Ecto neural progenitor cell (in vitro differentiated cells): ENCODE data around the gene PKP4.
"Not testable (repeated sequence)": the region's sequence is repeated elsewhere in the genome, so short reads cannot be mapped to it uniquely, and the experiment has no call there.

Experiments used
- DNase-seq: peaks from one replicate; pipeline ENCODE4 v3.0.0-alpha.2; 2018; ENCODE audit warnings: low spot score

PKP4 gene

DNA sequence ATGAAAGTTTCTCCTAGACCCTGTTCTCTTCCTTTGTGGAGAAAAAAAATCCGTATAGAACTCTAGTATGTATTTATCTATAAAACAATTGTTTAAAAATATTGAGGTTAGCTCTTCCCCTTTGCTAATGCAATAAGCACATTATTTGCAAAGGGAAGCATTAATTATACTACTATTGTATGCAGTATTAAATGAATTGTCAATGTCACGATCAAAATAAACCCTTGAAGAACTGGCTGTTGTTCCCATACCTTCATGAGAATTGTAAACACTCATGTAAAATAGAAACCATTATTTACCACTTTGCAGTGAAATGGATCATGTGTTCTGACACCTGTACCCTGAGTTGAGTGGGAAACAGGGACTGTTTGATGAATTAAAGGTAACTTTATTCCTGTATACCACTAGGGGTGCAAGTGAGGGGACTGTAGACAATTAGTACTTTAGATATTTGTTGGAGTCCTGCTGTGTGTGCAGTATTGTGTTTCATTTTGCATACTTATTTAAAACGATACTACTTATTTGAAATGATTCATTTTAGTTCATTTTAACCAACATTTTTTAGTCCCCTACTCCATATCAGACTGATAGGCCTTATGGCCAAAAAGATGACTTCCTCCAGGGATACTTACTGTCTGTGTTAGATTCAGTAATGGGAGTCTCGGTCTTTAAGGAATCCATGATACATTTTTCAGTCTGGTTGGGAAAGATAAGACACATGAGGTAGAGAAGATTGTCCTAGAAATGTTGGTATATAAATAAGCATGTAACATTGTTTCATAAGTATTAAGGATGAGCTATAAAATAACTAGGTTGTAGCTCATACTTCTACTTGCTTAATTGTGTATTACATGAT, 7.9 kb downstream of the PKP4 start:
- no peak for DNase-seq

DNA sequence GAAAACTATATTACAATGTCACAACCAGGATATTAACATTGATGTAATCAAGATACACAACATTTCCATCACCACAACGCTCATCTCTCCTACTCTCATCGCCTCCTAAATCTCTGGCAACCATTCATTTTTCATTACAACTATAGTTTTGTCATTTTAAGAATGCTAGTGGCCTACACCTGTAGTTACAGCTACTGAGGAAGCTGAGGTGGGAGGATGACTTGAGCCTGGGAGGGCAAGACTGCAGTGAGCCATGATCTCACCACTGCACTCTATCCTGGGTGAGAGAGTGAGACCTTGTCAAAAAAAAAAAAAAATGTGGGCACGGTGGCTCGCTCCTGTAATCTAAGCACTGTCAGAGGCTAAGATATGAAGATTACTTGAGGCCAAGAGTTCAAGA, 10.5 kb downstream of the PKP4 start:
- DNase-seq, result no peak

DNA sequence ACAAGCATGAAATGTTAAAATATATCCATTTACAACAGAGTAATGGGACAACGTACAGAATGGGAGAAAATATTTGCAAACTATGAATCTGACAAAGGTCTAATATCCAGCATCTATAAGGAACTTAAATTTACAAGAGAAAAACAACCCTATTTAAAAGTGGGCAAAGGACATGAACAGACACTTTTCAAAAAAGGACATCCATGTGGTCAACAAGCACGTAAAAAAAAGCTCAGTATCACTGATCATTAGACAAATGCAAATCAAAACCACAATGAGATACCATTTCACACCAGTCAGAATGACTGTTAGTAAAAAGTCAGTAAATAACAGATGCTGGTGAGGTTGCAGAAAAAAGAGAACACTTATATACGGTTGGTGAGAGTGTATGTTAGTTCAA, 16.1 kb downstream of the PKP4 start:
- DNase-seq, result not testable (repeated sequence)

DNA sequence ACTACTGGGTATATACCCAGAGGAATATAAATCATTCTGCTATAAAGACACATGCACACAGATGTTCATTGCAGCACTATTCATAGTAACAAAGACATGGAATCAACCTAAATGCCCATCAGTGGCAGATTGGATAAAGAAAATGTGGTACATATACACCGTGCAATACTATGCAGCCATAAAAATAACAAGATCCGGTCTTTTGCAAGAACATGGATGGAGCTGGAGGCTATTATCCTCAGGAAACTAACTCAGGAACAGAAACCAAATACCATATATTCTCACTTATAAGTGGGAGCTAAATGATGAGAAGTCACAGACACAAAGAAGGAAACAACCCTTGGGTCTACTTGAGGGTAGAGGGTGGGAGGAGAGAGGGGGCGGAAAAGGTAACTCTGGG, 16.5 kb downstream of the PKP4 start:
- not testable (repeated sequence) for DNase-seq

DNA sequence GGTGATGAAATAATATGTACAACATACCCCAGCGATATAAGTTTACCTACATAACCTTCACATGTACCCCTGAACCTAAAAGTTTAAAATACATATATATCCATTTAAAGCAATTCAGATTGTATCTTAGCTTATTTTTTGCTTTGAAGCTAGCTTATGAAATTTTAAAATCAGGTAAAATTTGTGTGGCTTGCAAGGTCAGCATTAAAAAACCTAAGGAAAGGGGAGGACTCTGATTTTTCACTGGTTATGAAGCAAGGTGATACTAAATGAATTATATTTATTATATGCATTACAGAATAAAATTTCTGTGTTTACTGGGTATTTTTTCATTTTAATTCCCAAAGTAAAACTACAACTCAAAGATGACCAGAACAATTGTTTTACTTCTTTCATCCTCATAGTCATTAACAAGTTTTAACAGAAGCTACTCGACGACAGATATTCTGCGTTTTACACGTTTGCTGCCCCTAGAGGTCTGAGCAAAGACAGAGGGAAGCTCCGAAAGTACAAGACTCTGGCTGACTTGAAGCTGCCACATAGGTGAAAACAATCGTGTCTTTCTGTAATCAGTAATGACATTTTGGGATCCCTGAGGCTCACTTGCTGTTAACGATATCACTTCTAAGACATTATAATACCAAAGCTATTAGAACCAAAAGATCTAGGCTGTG, 17.1 kb downstream of the PKP4 start:
- DNase-seq, result no peak

DNA sequence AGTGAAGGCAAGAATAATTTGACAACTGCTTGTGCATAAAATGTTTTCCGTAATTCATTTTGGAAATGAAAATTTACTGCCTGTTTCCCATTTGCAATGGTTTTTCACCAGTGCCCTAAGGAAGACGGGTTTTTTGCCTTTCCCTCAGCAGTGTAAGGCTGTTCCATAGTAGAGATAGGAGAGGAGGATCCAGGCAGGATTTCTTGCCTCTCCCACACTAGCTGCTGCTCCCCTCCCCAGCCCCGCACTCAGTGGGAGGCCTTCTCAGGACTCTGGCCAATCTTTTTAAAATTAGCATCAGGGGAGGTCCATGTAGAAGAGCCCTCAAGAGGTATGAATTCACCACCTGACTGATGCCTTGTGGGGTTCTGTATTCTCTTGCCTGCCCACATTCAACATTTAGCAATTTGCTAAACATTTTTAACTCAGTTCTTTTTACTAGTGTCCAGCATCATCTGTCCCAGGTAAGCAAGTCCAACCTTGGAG, 17.8 kb downstream of the PKP4 start:
- not testable (repeated sequence) for DNase-seq

DNA sequence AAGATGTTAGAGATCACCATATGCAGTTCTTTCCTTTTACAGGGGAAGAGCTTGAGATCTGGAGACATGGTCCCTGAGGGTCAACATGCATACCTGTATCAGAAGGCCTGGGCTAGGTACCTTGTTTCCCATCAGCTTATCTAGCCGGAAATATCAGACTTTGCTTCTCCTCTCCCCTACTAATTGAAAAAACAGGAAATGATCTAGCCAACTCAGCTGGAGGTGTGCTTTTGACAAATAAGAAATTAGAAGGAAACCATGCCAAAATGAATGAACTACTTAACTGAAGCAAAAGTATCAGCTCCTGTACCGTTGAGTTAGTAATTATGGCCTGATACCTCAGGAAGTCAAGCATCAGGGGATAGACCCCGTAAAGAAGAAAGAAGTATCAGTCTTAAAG, 20.4 kb downstream of the PKP4 start:
- no peak for DNase-seq

DNA sequence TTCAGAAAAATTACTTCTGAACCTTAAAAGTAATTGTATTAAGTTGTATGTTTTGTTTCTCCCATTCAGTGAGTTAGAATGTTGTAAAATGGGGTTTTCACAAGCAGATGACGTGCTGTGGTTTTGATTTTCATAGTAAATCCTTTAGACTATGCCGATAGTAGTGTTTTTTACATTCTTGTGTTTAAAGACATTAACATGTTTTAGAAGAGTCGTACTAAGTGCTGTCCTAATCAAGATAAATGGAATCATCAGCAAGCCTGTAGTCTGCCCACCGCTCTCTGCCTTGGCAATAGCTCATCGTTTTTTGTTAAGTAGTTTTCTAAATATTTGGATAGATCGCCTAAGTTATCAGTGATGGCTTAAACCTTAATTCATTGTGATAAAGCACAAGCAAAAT, 21.5 kb downstream of the PKP4 start:
- no peak for DNase-seq

DNA sequence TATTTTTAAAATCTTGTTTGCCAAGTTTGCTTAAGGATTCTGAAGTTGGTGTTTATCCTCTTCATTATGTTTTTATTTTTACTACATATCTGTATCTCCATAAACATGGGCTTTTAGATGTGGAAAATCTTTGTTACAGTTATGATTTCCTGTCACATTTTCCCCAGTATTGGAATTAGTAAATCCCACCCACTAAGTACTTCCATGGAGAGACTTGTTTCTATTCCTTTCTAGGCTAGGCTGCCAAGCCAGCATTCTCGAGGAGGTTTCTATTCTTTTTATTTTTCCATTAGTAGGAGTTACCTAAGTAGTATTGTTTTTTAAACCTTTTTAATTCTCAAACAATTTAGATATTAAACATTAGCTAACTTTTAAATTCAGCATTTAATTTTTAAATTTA, 22.1 kb downstream of the PKP4 start:
- no peak for DNase-seq

DNA sequence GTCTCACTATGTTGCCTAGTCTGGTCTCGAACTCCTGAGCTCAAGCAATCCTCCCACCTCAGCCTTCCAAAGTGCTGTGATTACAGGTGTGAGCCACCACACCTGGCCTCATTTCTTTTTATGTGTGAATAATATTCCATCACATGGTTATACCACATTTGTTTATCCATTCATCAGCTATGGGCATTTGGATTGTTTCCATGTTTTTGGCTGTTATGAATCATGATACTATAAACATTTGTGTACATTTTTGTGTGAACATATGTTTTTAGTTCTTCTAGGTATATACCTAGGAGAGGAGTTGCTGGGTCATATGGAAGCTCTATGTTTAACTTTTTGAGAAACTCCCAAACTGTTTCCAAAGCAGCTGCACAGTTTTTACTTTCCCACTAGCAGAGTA, 24.4 kb downstream of the PKP4 start:
- DNase-seq, result no peak

DNA sequence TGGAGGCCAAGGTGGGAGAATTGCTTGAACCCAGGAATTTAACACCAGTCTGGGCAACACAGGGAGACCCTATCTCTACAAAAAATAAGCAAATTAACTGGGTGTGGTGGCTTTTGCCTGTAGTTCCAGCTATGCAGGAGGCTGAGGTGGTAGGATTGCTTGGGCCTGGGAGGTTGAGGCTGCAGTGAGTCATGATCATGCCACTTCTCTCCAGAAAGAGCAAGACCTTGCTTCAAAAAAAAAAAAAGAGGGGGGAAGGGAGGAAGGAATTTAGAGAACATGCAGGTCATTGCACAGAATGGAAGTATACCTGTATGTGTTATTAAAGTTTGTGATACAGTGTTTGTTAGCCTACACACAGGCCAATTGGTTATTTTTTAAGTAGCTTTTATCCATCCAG, 25.8 kb downstream of the PKP4 start:
- no peak for DNase-seq

DNA sequence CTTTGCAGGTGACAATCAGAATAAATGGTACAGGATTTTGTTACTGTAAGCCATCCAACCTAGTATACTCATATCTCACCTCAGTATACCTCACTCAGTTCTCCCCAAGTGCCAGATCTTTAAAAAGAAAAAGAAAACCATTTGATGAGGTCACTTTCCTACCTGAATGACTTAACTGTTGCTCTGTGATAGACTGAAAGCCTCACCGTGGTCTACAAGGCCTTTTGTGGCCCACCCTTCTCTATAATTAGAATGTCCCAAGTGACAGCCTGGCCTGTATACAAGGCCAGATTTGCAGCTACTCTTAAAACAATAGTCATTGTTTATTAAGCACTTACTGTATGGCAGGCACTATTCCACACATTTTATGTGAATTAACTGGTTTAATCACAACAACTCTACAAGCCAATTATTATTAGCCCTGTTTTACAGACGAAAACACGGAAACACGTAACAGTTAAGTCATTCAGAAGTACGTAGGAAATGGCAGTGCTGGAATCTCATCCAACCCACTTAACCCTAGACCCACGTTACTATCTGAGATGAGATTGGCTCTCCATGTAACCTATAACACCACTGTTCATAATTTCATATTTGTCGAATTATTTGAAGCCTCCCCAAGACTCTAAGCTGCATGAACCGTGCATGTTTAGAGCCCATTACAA, 28.3 kb downstream of the PKP4 start:
- no peak for DNase-seq

DNA sequence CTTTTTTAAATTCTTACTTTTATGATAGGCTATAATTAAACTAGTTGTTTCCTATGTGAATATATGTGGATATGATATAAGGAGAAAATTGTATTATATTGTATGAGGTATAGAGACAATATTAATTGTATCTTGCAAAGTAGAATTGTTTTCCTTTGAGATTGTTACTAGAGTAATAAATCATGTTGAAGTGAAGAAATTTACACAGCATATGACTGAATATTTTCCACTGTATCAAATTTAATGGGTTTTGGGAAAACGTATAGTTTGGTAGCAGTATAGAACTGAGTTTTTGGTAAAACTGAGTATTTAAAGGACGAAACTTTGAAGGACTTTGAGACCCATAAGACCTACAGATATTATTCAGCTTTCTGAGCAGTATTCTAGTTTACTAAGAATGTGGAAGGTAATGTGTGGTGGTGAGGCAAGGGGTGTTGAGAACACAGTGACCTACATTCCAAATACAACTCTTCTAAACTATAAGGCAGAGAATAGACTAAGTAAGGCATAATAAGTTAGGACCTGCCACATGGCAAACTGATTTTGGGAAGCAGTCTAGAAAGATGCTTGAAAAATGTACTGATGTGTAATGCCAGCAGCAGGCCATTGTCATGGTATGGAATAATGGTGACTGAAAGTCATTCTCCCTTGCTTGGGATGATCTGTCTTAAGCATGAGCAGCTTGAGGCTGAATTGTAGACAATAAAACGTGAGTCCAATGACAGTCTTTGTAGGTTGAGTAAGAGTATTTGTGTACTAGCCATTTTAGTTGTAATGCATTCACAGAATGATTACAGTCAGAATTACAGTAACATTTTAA, 29.6 kb downstream of the PKP4 start:
- no peak for DNase-seq

DNA sequence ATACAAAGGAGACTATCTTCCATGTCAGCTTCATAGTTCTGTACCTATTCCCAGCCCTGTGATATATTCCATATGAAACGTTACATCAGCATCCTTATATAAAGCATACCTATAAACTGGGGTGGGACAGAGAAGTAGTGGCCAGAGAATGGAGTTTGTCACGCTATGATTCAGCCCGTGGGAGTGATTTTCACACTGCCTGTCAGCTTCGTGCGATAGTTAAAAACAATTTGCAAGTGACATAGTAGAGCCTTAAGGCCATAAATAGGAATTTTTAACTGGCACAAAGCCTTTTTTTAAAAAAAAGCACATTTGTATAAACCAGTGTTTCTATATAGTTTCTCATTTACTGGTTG, 30.2 kb downstream of the PKP4 start:
- DNase-seq, result no peak

DNA sequence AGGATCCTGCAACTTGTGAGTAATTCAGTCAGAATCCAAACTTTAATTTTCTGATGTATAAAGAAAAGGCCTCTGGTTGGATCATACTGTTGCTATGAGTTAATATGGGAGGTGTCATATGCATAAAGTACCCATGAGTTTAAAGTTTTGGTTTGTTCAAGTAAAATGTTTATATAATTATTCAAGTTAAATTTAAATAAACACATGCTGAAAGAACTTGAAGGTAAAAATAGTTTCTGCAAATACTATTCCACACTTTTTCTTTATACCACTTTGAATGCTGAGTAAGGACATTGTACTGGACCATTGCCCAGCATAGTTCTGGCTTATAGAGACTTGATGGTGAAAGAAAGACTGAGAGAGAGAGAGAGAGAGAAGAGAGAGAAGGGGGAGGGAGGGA, 30.7 kb downstream of the PKP4 start:
- DNase-seq, result no peak

DNA sequence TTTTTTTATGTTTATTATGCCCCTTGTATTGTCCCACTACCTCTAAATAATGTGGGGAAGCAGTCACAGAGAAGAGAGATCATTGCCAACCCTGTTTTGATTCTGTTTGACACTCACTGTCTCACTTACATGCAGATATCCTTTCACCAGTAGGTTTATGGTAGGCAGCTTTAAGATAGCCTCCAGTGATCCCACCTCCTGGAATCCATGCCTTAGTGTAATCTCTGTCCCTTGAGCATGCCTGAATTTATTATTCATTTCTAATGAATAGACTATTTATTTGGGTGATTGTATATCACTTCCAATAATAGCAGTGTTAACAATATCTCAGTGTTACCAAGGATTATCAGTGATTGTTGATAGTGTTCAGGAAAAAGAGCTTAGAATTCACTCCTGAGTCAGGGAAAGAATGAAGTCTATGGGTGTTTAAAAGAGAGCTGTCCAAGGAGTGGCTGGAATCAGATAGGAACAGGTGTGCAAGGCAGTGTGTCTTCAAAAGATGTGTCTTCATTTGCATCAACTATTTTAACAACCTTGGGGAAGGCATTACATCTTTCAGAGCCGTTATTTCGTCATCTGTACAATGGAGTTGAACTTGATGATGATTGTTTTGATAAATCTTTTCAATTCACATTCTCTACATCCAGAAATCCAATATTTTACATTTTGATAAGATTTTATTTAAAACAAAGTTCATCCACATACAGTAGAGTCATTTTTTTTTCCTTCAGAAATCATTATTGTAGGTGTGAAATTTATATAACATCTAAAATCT, 31.9 kb downstream of the PKP4 start:
- DNase-seq, result no peak

DNA sequence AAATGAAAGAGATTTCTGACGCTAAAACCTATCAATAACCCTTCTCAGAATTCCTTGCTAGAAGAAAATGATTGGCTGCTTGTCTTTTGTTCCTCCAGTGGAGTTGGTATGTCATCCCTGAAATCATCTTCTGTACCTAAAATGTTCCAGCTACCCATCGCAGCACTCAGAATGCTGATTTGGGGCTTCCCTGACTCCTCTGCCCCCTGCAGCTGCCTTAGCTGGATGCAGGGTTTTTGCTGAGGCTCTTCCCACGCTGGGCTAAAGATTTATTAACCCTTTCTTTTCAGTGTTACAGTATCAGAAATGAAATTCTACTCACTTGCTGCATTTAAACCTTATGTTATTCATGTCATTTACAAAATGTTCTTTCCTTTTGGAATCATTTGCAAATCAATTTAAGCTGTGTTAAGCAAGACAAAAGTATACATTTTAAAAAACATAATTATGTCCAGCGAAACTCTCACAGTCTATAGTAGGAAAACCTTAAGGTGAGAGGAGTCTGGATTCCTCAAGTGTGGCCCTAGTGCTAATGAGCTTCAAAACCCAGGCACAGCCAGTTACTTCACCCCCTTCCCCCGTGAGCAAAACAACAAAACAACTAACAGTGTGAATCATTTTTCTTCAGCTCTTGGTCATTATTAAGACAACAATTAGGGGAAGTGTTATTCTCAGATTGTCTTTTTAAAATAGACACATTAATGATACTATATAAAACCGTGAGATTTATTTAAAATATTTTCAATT, 32.8 kb downstream of the PKP4 start:
- DNase-seq, result no peak

DNA sequence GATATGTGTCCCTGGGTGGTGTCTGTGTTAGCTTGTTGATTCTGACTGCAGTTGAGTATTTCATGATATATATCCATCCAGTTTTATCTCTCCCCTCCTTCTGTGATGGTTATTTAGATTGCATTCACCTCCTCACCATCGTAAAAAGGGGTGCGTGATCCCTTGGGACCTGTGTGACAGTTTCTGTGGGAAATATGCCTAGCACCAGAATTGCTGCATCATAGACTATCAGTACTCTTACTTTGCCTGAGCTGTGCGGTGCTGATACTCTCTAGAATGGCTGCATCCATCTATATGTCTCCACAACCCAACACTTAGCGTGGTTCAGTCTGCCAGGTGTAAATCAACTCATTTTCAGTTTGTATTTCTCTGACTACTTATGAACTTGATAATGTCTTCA, 34.3 kb downstream of the PKP4 start:
- DNase-seq, result no peak

DNA sequence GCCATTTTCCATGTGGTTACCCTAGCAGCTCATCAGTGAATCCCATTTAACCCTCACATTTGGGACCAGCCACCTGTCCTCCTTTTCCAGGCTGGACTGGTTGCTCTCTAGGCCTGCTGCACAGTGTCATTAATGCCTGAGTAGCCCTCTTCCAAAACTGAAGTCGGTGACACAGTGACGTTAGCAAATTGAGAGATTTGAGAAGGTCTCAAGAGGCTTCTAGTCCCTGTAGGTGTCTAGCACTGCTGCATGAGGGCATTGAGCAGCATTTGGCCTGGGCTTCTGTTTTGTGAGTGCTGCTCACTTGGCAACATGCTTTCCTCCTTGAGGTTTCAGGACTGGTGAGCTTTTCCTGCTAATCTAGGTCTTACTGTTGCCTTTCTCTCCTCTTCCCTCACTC, 36.7 kb downstream of the PKP4 start:
- no peak for DNase-seq

DNA sequence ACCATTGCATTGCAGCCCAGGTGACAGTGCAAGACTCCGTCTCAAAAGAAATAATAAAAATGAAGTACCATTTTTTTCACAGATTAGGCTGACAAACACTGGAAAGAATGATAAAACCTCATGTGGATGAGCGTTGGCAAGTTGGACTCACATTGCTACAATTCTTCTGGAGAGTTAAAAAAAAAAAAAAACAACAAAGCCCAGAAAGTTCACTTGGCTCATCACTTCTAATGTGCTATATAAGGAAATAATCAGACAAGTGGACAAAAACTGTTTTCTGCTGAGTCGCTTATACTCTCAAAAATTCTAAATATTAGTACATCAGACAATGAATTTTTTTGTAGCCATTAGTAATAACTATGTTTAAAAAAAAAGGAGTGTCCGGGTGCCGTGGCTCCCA, 38.4 kb downstream of the PKP4 start:
- no peak for DNase-seq

DNA sequence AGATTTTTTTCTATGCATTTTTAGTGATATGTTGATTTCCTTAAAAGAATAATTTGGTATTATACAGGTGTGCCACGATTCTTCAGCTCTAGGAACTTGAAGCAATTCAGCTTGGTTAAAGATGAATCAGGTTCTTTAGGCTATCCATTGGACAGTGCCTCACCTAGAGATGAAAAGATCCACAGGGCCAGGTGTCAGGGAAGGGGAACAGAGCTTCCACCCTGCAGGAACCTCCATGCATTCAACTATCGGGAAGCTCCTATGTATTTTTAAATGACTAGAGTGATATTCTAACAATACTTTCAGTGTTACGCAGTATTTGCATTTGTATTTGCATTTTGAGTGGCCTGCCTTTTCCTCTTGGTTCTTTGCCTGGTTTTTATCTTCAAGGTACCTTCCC, 40.2 kb downstream of the PKP4 start:
- DNase-seq, result no peak
